ENCODE data around the gene SGTA.

GRCh38 chr19:2820112-2820702, 37.1 kb upstream of the SGTA start:
- no peak for TF ChIP-seq TAF1 (IDR thresholded peaks at IDR 0.05; ENCODE audit: borderline replicate concordance, insufficient read depth, low read length)
- no peak for TF ChIP-seq POLR2AphosphoS5 (IDR thresholded peaks at IDR 0.05; ENCODE audit: low read depth, low read length)
- TF ChIP-seq FOXP2 (optimal IDR thresholded peaks at IDR 0.05; ENCODE audit: borderline replicate concordance, extremely low read depth, extremely low read length, insufficient read depth) = no peak
- no peak for TF ChIP-seq REST (IDR thresholded peaks at IDR 0.05; ENCODE audit: insufficient read depth in 1 of 2, low read depth in 2 of 2, low read length in 2 of 2)

All from PFSK-1 (cell line).